Heart right ventricle (tissue), 16 donors: Measurements from ENCODE around the gene ERRFI1. TPM values are rescaled to one million over a fixed set of nuclear protein-coding genes. Genes with fewer than 3 reads are reported as not detected.

ENCODE experiments used
- ATAC-seq, 8 donors: fragments of 200-7000 bp; cut with Tn5 transposase; one replicate each; pipeline ENCODE4 v1.9.1; 2020; ENCODE audit warnings: mild to moderate bottlenecking in 8 of 8, moderate library complexity in 8 of 8, moderate number of reproducible peaks in 1 of 8
- DNase-seq, 2 donors: peaks; one replicate each; pipeline ENCODE4 v3.0.0-alpha.2; 2020
- H3K27ac ChIP-seq, 10 donors: fragments of 200-600 bp; sonication (generic) in 2 of 10; one replicate each; pipeline versions ENCODE4 v1.5.0 to v1.8.0; 2020 to 2022; ENCODE audit warnings: mild to moderate bottlenecking in 3 of 10
- H3K27me3 ChIP-seq, 7 donors: fragments of 200-600 bp; one replicate each; pipeline ENCODE4 v1.8.0; 2021 to 2022; ENCODE audit warnings: mild to moderate bottlenecking in 2 of 7
- H3K36me3 ChIP-seq, 9 donors: fragments of 200-600 bp; sonication (generic) in 1 of 9; one replicate each; pipeline versions ENCODE4 v1.5.0 to v1.8.0; 2020 to 2022; ENCODE audit warnings: mild to moderate bottlenecking in 2 of 9
- H3K4me1 ChIP-seq, 9 donors: fragments of 200-600 bp; sonication (generic) in 1 of 9; one replicate each; pipeline versions ENCODE4 v1.5.0 to v1.8.0; 2020 to 2022; ENCODE audit warnings: mild to moderate bottlenecking in 4 of 9
- H3K4me3 ChIP-seq, 10 donors: fragments of 200-600 bp; sonication (generic) in 2 of 10; one replicate each; pipeline versions ENCODE4 v1.5.0 to v1.8.0; 2020 to 2022; ENCODE audit warnings: mild to moderate bottlenecking in 7 of 10, moderate library complexity in 2 of 10
- H3K9me3 ChIP-seq, 11 donors: fragments of 200-600 bp in 10 of 11; sonication (generic) in 2 of 11; one replicate each; pipeline versions ENCODE4 v1.5.0 to v1.8.0; 2013 to 2022; ENCODE audit warnings: mild to moderate bottlenecking in 2 of 11, control low read depth in 1 of 11, moderate library complexity in 1 of 11
- CTCF ChIP-seq, 9 donors: fragments of 200-600 bp; sonication (generic) in 2 of 9; IDR thresholded peaks; one replicate each; pipeline versions ENCODE4 v1.5.0 to v1.8.0; 2021 to 2022; ENCODE audit warnings: antibody characterized with exemption in 9 of 9, mild to moderate bottlenecking in 5 of 9, moderate library complexity in 1 of 9
- WGBS, 2 donors: extraction: QIAGEN DNeasy Blood & Tissue Kit; methylation state at CpG; one replicate each; pipeline ENCODE4 v1.1.7; 2013; ENCODE audit warnings: inconsistent platforms in 1 of 2; 5-methylcytosine and 5-hydroxymethylcytosine counted together
- intact Hi-C, 10 donors: fragments of 100-400 bp; cut with DNase I; formaldehyde crosslinking; loops; one replicate each; pipeline versions ENCODE4 v1.11.1 to v1.14.2; 2022
- polyA plus RNA-seq, 2 donors: library from polyadenylated mRNA; stranded (reverse); fragments of 200-250 nt; gene quantifications; one replicate each; pipeline ENCODE4 v1.2.3, GENCODE V29; 2013
- total RNA-seq, 10 donors: library from RNA; stranded (reverse); fragmentation: NEBNext Ultra II Directional in 3 of 10; extraction: Animal tissue kit (Norgen Biotek cat#: 25700) in 3 of 10; gene quantifications; one replicate each; pipeline versions ENCODE4 v1.2.1 to v1.2.4, GENCODE V29; 2021 to 2023
- donor health status: Arrhythmogenic right ventricular cardiomyopathy.
- donor health status: ischemic (EF 13 %, LVEDD 7.1; RV severe dilation, severe dysfunction).
- donor health status: healthy with polysubstance abuse.
- donor health status: DM: no; HTN: yes; CAD: no.
- donor health status: DM: no; HTN: no; CAD: no.
- donor health status: ischemic (EF 25% LVEDD 6.9; RV normal size, moderate dysfunction).
- donor health status: ischemic (EF 25% LVEDD 5.7; RV mildly dilated, moderate dysfunction).
- donor health status: healthy.
- donor health status: DM: yes; HTN: yes; CAD: no.
- donor health status: Ischemic cardiomyopathy.
- donor health status: ischemic (EF 35%, LVEDD 5.7; RV mildly dilated, moderate dysfunction).
- donor health status: nonischemic (EF 11% LVEDD 7.7; RV severe dilation, severe dysfunction).
- donor health status: DM: yes; HTN: yes; CAD: no.
- donor health status: PGD.
- donor health status: ischemic (EF 29% LVEDD 5.4; RV normal size, mild dysfunction).
- donor health status: nonischemic (EF 23%, LVEDD 6.1; RV moderate dilation, normal function).

The ERRFI1 gene
- total and polyA plus RNA-seq, 12 donors: 5.8 to 17.5 (median 10.0) TPM

DNA sequence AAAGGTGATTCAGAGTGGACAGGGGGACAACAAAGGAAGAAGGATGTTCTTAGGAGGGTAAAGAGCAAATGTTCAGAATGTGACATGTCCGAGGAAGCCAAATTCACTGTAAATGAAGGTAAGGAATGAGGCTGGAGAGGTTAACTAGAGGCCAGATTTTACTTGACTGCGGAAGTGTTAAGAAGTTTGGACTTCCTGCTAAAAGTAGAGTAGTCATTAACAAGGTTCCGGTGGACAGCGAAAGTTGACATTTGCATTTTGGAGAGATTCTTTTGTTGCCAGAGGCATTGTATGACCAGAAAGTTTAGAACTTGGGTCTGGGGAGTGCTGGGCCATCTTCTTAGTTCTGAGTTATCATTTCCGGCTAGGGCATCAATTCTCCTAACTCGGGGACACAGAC is 7.2 kb upstream of the ERRFI1 start:
- no peak for TF ChIP-seq CTCF (IDR thresholded peaks at IDR 0.05)
- intact Hi-C loops: loop anchor here in 6 of 10 donors (5.0 to 10.0 kb wide), 5 partner anchors 84 to 204 kb away; no protein-coding TSS in a partner anchor
- no peak overlapping the region for H3K27ac ChIP-seq
- H3K27me3 ChIP-seq: peaks cover 0 to 12% (median 0%) of the 10 kb centered on the region in 7 donors
- DNase-seq (no peak), ATAC-seq (no peak)
- H3K4me1 ChIP-seq: peaks cover 0 to 9% (median 4%) of the 10 kb centered on the region in 9 donors
- WGBS, 2 donors: 69 to 85% methylated on average over 6 of the region's 6 CpGs
- H3K9me3 ChIP-seq: no peaks in the 10 kb centered on the region
- no peak overlapping the region for H3K4me3 ChIP-seq
- no peaks in the 10 kb centered on the region for H3K36me3 ChIP-seq

DNA sequence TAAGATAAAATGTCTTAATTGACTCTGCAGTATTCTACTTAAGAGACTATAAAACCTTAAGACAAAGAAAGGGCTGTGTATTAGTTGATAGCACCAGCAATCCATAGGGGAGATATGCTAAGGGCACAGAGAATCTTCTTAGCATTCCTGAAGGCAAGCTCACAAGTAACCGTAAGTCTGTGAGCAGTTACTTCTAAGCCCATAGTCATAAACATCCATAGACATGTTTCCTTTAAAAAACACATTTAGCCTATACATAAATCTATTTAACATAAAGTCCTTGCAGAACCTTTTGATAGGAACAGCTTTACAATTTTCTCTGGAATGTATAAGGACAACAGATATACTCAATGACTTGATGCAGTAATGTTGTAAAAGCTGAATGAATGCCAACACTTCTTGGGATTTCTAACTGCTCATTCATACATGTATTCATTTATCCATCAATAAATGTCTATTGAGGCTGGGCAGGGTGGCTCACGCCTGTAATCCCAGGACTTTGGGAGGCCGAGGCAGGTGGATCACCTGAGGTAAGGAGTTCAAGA is 6.3 kb upstream of the ERRFI1 start:
- Histone ChIP-seq H3K36me3 (no peaks in the 10 kb centered on the region), H3K4me1 (peaks cover 0 to 18% (median 13%) of the 10 kb centered on the region in 9 donors), H3K27me3 (peaks cover 0 to 15% (median 0%) of the 10 kb centered on the region in 7 donors), H3K27ac (no peak overlapping the region), H3K4me3 (no peak overlapping the region), H3K9me3 (no peaks in the 10 kb centered on the region)
- intact Hi-C loops: loop anchor here in 6 of 10 donors (5.0 to 10.0 kb wide), 5 partner anchors 85 to 205 kb away; no protein-coding TSS in a partner anchor
- DNase-seq: no peak
- no peak for ATAC-seq
- WGBS, 2 donors: 95 to 99% methylated on average over 3 of the region's 3 CpGs
- no peak for TF ChIP-seq CTCF (IDR thresholded peaks at IDR 0.05)

DNA sequence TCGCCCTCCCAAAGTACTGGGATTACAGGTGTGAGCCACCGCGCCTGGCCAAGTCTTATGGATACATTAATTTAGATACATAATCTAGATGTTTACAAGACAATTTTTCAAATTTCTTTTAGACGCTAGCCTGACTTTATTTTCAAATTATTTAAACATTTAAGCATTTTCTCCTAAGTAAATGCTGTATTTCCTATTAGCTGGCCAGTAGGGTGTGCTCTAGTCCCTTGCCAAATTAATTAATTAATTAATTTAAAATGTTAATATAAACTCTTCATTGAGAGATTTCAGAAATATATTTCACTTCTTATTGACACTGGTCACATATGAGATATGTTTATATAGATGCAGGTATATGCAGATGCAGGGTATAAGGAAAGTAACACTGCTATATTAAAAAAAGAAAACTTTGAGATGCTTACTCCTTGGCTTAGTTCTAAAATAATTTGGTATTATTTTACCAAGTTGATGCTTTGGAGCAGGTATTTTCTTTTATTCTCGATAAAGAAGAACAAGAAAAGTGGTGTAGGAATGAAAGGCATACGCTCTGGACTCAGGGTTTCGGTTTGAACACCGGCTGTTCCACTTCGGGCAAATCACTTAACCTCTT is 5.2 kb upstream of the ERRFI1 start:
- H3K4me1 ChIP-seq: peaks cover 0 to 29% (median 23%) of the 10 kb centered on the region in 9 donors
- DNase-seq: peak in 1 of 2 donors; percentile 27
- WGBS, 2 donors: 83 to 84% methylated on average over 9 of the region's 9 CpGs

GRCh38 chr1:8028571-8028910 is 2.4 kb upstream of the ERRFI1 start:
- TF ChIP-seq CTCF (IDR thresholded peaks at IDR 0.05): no peak
- no peaks in the 10 kb centered on the region for H3K36me3 ChIP-seq
- no peak for DNase-seq

More for the DNA sequence above, 5.2 kb upstream of the ERRFI1 start:
- TF ChIP-seq CTCF (IDR thresholded peaks at IDR 0.05): peak; percentile 65 to 92 (median 77)
- H3K36me3 ChIP-seq: no peaks in the 10 kb centered on the region
- H3K4me3 ChIP-seq: no peak overlapping the region
- ATAC-seq: no peak
- intact Hi-C loops: loop anchor here in 6 of 10 donors (1.0 to 10.0 kb wide), 6 partner anchors 86 to 282 kb away; no protein-coding TSS in a partner anchor
- H3K27ac ChIP-seq: no peak overlapping the region
- no peaks in the 10 kb centered on the region for H3K9me3 ChIP-seq
- H3K27me3 ChIP-seq: peaks cover 0 to 26% (median 0%) of the 10 kb centered on the region in 7 donors

More at GRCh38 chr1:8028571-8028910, 2.4 kb upstream of the ERRFI1 start:
- no peaks in the 10 kb centered on the region for H3K9me3 ChIP-seq
- no peak overlapping the region for H3K4me3 ChIP-seq
- peaks cover 0 to 48% (median 35%) of the 10 kb centered on the region in 9 donors for H3K4me1 ChIP-seq
- peaks cover 0 to 53% (median 0%) of the 10 kb centered on the region in 7 donors for H3K27me3 ChIP-seq
- peak overlapping the region in 7 of 10 donors; percentile 21 to 93 (median 90) for H3K27ac ChIP-seq
- WGBS, 2 donors: 49 to 76% methylated on average over 1 of the region's 1 CpG
- ATAC-seq: no peak
- intact Hi-C loops: loop anchor here in 7 of 10 donors (1.0 to 10.0 kb wide), 7 partner anchors 46 to 676 kb away; partner anchors contain the start of gene SLC45A1 (in 2 of the 7)
